NT2/D1 (cell line): Measurements from ENCODE around the gene ASMTL.
"Not testable (repeated sequence)": the region's sequence is repeated elsewhere in the genome, so short reads cannot be mapped to it uniquely, and the experiment has no call there.

Source experiments
- DNase-seq: peaks from one replicate; pipeline ENCODE4 v3.0.0-alpha.2; 2011; ENCODE audit warnings: low read depth, low spot score
- H3K27me3 ChIP-seq: 2 replicates; pipeline ENCODE4 v1.6.0; 2011; ENCODE audit warnings: mild to moderate bottlenecking; ENCODE audit not compliant: insufficient read length, insufficient read depth
- H3K36me3 ChIP-seq: 2 replicates; pipeline ENCODE4 v1.6.1; 2011; ENCODE audit warnings: mild to moderate bottlenecking, low read length, mixed read lengths; ENCODE audit not compliant: insufficient read depth, insufficient read length
- H3K4me1 ChIP-seq: 2 replicates; pipeline ENCODE4 v1.5.1; 2011; ENCODE audit not compliant: insufficient read depth, insufficient read length
- H3K4me3 ChIP-seq: 2 replicates; pipeline ENCODE4 v1.5.1; 2011; ENCODE audit warnings: low read depth; ENCODE audit not compliant: insufficient read length
- H3K9ac ChIP-seq: 2 replicates; pipeline ENCODE4 v1.6.0; 2011; ENCODE audit warnings: low read depth; ENCODE audit not compliant: insufficient read length
- H3K9me3 ChIP-seq: 2 replicates; pipeline ENCODE4 v1.5.1; 2011; ENCODE audit warnings: mild to moderate bottlenecking, low read length; ENCODE audit not compliant: insufficient read depth
- SUZ12 ChIP-seq: IDR thresholded peaks from 2 replicates; pipeline ENCODE4 v1.6.1; 2011; ENCODE audit not compliant: insufficient read length, insufficient read depth; ENCODE audit errors: extremely low read depth
- YY1 ChIP-seq: IDR thresholded peaks from 2 replicates; pipeline ENCODE4 v1.6.1; 2011; ENCODE audit not compliant: insufficient read length, insufficient read depth
- ZNF274 ChIP-seq: IDR thresholded peaks from 2 replicates; pipeline ENCODE4 v1.6.1; 2011; ENCODE audit warnings: mild to moderate bottlenecking, low read depth, low read length

Gene ASMTL

GRCh38 chrX:1417921-1418771, 34.6 kb downstream of the ASMTL start:
- H3K4me3 ChIP-seq, result no peak overlapping the region
- no peak for DNase-seq
- H3K36me3 ChIP-seq, result peaks cover 62% of the 10 kb centered on the region
- no peak for TF ChIP-seq ZNF274
- no peak for TF ChIP-seq SUZ12
- TF ChIP-seq YY1, result no peak
- H3K4me1 ChIP-seq, result peaks cover 9% of the 10 kb centered on the region
- H3K9ac ChIP-seq, result no peak overlapping the region
- no peaks in the 10 kb centered on the region for H3K27me3 ChIP-seq
- no peaks in the 10 kb centered on the region for H3K9me3 ChIP-seq

DNA sequence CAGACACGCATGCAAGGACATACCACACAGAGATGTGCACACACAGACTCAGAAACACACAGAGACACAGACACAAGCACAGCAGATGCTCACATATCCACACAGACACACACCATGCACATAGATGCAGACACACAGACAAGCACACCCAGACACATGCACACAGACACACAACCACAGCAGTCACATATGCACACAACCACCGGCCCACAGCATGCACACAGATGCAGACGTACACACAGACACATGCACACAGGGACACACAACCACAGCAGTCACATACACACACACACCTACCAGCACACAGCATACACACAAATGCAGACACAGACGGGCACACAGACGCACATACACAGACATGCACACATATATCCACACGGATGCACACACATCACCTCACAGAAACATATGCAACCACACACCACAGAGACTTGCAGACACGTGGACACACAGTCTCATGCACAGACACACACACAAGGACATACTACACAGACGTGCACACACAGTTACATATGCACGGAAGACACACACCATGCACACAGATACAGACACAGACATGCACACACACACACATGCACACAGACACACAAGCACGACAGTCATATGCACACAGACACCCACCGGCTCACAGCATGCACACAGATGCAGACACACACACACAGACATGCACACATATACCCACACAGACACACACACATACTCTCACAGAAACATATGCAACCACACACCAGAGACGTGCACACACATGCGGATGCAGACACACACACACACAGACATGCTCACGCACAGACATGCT, 35.5 kb downstream of the ASMTL start:
- peaks cover 9% of the 10 kb centered on the region for H3K4me1 ChIP-seq
- H3K27me3 ChIP-seq, result no peaks in the 10 kb centered on the region
- no peak overlapping the region for H3K4me3 ChIP-seq
- TF ChIP-seq ZNF274 (no peak), SUZ12 (no peak), YY1 (no peak)
- no peaks in the 10 kb centered on the region for H3K9me3 ChIP-seq
- H3K9ac ChIP-seq, result no peak overlapping the region
- no peak for DNase-seq
- H3K36me3 ChIP-seq, result peaks cover 70% of the 10 kb centered on the region

GRCh38 chrX:1416327-1416784, 36.4 kb downstream of the ASMTL start:
- Histone ChIP-seq H3K9ac (no peak overlapping the region), H3K27me3 (no peaks in the 10 kb centered on the region), H3K4me3 (no peak overlapping the region), H3K9me3 (no peaks in the 10 kb centered on the region), H3K36me3 (peaks cover 72% of the 10 kb centered on the region), H3K4me1 (peaks cover 9% of the 10 kb centered on the region)
- TF ChIP-seq YY1, result no peak
- DNase-seq, result no peak

DNA sequence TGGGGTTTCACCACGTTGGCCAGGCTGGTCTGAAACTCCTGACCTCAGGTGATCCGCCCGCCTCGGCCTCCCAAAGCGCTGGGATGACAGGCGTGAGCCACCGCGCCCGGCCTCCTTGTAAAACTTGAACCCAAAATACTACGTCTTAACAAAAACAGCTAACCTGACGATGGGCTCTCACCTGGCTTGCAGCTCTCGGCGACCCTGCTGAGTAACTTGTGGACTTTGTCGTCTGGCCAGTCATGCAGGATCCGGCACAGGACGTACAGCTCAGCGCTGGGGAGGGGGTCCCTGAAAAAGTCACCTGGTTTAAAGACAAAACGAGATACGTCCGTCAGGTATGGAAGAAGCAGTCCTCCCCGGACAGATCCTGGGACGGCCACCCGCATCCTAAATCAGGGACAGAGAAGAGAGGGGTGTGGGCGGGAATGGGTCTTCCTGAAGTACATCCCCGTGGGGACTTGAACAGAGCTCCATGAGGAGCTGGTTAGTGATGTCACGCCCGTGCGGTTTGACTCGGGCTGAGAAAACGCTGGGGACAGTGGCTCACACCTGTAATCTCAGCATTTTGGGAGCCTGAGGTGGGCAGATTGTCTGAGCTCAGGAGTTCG, 40.1 kb downstream of the ASMTL start:
- Histone ChIP-seq H3K9ac (no peak overlapping the region), H3K4me3 (no peak overlapping the region), H3K27me3 (no peaks in the 10 kb centered on the region), H3K36me3 (peaks cover 62% of the 10 kb centered on the region), H3K9me3 (no peaks in the 10 kb centered on the region), H3K4me1 (no peaks in the 10 kb centered on the region)
- TF ChIP-seq YY1 (no peak), ZNF274 (no peak), SUZ12 (no peak)
- no peak for DNase-seq

- no peaks in the 10 kb centered on the region for H3K4me1 ChIP-seq
- DNase-seq, result no peak
- TF ChIP-seq ZNF274 (no peak), YY1 (no peak), SUZ12 (no peak)
- H3K9me3 ChIP-seq, result no peaks in the 10 kb centered on the region
- H3K4me3 ChIP-seq, result no peak overlapping the region
- H3K9ac ChIP-seq, result no peak overlapping the region
- no peaks in the 10 kb centered on the region for H3K27me3 ChIP-seq
- H3K36me3 ChIP-seq, result peaks cover 62% of the 10 kb centered on the region
Measured at GRCh38 chrX:1411326-1411725, 41.4 kb downstream of the ASMTL start.

DNA sequence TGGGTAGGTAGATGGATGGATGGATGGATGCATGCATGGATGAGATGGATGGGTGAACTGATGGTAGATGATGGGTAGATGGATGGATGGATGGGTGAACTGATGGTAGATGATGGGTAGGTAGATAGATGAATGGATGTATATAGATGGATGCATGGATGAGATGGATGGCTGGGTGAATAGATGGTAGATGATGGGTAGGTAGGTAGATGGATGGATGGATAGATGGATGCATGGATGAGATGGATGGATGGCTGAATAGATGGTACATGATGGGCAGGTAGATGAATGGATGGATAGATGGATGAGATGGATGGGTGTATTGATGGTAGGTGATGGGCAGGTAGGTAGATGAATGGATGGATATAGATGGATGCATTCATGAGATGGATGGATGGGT, 45.7 kb downstream of the ASMTL start:
- DNase-seq, result no peak
- Histone ChIP-seq H3K4me1 (peaks cover 2% of the 10 kb centered on the region), H3K4me3 (no peak overlapping the region), H3K9ac (no peak overlapping the region), H3K9me3 (no peaks in the 10 kb centered on the region), H3K27me3 (no peaks in the 10 kb centered on the region), H3K36me3 (peaks cover 68% of the 10 kb centered on the region)
- TF ChIP-seq ZNF274 (no peak), SUZ12 (no peak), YY1 (no peak)

GRCh38 chrX:1405769-1406168, 46.9 kb downstream of the ASMTL start:
- DNase-seq, H3K4me1 ChIP-seq, H3K9ac ChIP-seq, H3K4me3 ChIP-seq, H3K27me3 ChIP-seq, H3K9me3 ChIP-seq: not testable (repeated sequence)
- peaks cover 70% of the 10 kb centered on the region for H3K36me3 ChIP-seq

DNA sequence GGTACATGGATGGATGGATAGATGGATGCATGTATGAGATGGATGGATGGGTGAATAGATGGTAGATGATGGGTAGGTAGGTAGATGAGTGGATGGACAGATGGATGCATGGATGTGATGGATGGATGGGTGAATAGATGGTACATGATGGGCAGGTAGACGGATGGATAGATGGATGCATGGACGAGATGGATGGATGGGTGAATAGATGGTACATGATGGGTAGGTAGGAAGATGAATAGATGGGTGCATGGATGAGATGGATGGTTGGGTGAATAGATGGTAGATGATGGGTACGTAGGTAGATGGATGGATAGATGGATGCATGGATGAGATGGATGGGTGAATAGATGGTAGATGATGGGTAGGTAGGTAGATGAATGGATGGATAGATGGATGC, 48.8 kb downstream of the ASMTL start:
- not testable (repeated sequence) for DNase-seq, H3K4me3 ChIP-seq
- peaks cover 87% of the 10 kb centered on the region for H3K36me3 ChIP-seq

More for the DNA sequence above, 48.8 kb downstream of the ASMTL start:
- not testable (repeated sequence) for H3K9me3 ChIP-seq, H3K9ac ChIP-seq, H3K27me3 ChIP-seq
- peaks cover 13% of the 10 kb centered on the region for H3K4me1 ChIP-seq
